GM21447 (cell line): ENCODE measurements around the gene CTSS.
"Not testable (repeated sequence)": the region's sequence is repeated elsewhere in the genome, so short reads cannot be mapped to it uniquely, and the experiment has no call there.

Source experiments
- ATAC-seq: cut with Tn5 transposase; IDR thresholded peaks from one replicate; pipeline ENCODE4 v1.9.1; 2021; ENCODE audit not compliant: unreplicated experiment

The CTSS gene

DNA sequence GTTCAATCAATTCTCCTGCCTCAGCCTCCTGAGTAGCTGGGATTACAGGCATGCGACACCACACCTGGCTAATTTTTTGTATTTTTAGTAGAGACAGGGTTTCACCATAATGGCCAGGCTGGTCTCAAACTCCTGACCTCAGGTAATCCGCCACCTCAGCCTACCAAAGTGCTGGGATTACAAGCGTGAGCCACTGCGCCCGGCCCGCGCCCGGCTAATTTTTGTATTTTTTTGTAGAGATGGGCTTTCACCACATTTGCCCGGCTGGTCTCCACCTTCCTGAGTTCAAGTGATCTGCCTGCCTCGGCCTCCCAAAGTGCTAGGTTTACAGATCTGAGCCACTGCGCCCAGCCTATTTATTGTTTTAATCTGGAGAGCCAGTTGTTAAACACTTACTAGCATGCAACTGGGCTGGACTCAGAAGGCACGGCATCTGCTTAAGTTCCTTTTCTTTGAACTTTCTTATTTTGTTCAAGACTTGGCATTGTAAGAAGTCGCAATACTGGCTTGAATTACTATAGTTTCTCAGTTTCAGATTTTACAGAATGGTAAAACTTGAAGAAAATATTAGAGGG, 10.4 kb upstream of the CTSS start:
- not testable (repeated sequence) for ATAC-seq

DNA sequence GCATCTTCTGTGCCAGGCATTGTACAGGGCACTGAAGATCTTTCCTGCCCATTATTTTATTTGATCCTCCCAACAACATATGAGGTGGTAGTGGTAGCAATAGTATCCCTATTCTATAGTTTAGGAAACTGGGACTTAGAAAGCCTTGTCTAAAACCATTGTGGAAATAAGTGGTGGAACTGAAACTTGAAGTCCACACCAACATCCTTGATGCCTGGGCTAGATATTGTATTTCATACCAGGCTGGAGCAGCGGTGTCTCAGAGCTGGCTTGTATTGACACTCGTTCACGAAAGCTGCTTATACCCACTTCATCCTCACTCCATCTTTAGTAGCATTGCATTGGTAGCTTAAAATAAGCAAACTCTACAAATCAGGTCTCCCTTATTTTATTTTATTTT, 9.7 kb upstream of the CTSS start:
- ATAC-seq: no peak

DNA sequence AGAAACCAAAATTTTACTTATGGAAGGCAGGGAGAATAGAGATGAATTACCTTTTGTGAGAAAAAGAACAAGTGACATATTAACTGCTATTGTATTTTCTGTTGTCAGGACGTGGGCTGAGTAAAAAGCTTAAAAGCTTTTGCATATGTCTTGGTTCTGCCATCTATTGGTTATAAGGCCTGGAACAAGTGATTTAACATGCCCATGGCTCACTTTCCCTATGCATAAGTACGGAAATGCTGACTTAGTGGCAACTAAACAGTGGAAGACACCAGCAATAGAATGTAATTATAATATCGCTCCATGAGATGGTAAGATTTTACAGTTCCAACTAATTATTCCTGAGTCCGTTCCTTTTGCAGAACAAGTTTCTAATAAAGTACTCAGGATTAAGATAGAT, 6.7 kb upstream of the CTSS start:
- no peak for ATAC-seq

DNA sequence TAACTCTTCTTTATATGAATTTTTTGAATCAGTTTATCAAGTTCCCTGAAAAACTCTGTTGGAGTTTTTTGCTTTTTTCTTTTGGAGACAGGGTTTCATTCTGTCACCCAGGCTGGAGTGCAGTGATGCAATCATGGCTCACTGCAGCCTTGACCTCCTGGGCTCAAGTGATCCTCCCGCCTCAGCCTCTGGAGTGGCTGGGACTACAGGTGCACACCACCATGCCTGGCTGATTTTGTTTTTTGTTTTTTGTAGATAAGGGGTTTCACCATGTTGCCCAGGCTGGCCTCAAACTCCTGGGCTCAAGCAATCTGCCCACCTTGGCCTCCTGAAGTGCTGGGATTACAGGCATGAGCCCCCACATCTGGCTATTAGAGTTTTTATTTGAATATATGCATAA, 2.1 kb upstream of the CTSS start:
- ATAC-seq: not testable (repeated sequence)

DNA sequence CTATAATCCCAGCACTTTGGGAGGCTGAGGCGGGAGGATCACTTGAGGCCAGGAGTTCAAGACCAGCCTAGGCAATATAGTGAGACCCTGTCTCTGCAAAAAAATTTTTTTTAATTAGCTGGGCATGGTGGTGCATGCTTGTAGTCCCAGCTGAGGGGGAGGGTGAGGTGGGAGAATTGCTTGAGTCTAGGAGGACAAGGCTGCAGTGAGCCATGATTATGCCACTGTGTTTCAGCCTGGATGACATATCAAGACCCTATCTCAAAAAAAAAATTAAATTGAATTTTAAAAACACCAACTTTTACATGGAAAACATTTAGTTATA, 361 bp upstream of the CTSS start:
- not testable (repeated sequence) for ATAC-seq

DNA sequence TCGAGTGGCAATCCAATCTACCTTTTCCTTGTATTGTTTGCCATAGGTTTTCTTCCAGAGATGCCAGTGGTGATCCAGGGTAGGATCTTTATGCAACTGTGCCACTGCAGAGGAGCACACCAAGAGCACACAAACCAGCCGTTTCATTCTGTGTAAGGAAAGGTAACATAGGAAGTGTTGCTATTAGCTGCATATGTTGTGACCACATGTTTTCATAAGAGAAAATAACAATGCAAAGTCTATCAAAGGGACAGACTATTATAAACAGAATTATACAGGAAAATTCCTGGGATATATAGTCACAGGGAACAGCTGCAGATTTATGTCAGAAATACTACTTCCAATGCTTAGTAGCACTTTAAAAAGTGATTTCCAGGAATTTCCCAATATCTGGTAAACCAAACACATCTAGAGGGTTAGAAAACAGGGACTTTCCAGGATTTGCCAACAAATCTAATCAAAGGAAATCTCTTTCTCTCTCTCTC, 919 bp downstream of the CTSS start:
- no peak for ATAC-seq

DNA sequence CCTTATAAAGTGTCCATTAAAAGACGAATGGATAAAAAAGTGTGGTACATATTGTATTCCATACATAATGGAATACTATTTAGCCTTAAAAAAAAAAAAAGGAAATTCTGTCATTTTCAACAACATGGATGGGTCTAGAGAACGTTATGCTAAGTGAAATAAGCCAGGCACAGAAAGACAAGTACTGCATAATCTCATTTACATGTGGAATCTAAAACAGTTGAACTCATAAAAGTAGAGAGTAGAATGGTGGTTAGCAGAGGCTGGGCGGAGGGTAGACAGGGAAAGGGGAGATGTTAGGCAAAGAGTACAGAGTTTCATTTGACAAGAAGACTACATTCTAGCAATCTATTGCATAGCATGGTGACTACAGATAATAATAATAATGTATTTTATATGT, 2.6 kb downstream of the CTSS start:
- no peak for ATAC-seq

DNA sequence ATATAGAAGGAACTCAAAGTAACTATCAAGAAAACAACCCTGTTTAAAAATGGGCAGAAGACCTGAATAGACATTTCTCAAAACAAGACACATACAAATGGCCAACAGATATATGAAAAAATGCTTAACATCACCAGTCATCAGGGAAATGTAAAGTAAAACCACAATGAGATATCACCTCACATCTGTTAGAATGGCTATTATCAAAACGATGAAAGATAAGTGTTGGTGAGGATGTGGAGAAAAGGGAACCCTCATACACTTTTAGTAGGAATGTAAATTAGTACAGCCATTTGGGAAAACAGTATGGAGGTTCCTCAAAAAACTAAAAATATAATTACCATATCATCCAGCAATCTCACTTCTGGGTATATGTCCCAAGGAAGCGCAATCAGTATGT, 3.0 kb downstream of the CTSS start:
- no peak for ATAC-seq

DNA sequence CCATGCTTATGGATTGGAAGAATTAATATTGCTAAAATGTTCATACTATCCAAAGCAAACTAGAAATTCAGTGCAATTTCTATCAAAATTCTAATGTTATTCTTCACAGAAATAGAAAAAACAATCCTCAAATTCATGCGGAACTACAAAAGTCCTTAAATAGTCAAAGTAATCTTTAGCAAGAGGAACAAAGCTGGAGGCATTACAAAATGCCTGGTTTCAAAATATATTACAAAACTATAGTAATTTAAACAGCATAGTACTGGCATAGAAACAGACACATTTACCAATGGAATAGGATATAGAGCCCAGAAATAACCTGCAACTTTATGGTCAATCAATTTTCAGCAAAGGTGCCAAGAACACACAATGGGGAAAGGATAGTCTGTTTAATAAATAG, 3.8 kb downstream of the CTSS start:
- ATAC-seq: no peak

DNA sequence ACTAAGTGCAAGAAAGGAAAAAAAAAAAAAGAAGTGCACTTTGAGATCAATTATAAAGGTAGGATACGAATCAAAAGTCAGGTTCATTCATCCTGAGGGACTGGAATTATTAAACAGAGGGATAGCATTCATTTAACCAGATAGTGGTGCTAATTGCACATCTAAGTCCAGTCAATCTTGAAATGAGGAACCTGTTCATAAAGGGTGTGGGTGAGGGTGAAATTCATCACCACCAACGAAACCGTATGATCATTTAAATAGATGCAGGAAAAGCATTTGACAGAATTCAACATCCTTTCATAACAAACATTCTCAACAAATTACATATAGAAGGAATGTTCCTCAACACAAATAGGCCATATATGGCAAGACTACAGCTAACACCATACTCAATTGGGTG, 5.6 kb downstream of the CTSS start:
- no peak for ATAC-seq

DNA sequence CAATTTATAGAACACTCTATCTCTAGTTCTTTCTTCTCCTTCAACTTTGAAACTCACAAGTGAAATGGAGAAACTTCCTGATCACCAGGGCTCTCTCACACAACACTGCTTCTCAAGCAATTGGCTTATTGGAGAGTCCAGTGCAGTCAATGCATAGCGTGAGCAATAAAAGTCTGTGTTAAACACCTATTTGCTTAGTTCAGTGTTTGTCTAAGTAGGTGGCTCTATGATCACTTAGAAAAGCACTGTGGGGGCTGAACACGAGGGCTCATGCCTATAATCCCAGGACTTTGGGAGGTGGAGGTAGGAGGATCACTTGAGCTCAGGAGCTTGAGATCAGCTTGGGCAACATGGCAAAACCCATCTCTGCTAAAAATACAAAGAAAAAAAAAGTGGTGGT, 12.2 kb downstream of the CTSS start:
- ATAC-seq: no peak

DNA sequence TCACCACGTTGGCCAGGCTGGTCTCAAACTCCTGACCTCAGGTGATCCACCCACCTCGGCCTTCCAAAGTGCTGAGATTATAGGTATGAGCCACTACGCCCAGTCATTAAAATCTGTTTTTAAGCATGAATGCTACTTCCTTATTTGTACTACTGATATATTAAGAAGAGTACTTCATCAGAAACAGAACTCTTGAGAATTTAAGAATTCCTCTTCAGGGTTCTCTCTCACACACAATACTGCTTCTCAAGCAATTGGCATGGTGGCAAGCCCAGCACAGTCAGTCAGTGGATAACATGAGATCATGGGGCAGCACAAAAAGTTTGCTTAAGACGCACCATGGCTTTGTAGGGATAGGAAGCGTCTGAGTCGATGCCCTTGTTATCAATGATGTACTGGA, 14.1 kb downstream of the CTSS start:
- ATAC-seq: no peak

DNA sequence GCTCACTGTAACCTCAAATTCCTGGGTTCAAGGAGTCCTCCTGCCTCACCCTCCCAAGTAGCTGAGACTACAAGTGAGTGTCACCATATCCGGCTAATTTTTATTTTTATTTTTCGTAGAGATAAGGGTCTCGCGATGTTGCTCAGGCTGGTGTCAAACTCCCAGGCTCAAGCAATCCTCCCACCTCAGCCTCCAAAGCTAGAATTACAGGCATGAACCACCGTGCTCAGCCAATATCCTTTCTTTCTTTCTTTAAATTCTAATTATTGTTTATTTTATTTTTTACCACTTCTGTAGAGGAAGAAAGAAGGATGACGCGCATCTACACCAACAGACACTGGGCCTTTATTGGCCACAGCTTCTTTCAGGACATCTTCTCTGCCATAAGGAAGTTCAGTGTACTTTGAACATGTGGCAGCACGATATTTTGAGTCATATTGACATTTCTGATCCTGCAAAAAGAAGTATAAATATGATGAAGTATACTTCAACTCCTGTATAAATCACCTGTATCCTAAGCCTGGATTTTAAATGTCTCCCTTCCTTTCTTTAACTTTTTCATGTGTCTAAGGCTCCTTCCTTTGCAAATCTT, 15.8 kb downstream of the CTSS start:
- no peak for ATAC-seq

DNA sequence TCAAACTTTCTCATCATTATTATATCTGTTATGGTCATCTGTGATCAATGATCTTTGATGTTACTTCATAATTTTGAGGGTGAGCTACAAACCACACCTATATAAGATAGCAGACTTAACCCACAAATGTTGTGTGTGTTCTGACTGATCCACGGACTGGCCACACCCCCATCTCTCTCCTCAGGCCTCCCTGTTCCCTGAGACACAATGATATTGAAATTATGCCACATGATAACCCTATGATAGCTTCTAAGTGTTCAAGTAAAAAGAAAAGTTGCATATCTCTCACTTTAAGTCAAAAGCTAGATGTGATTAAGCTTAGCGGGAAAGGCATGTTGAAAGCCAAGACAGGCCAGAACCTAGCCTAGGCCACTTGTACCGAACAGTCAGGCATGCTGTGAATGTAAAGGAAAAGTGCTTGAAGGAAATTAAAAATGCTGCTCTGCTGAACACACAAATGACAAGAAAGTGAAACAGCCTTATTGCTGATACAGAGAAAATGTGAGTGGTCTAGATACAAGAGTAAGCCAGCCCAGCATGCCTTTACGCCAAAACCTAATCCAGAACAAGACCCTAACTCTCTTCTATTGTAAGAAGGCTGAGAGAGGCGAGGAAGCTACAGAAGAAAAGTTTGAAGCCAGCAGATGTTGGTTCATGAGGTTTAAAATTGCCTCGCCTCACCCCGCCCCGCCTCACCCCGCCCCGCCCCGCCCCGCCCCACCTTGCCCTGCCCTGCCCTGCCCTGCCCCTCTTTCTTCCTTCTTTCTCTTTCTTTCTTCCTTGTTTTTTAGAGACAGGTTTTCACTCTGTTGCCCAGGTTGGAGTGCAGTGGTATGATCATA, 16.5 kb downstream of the CTSS start:
- ATAC-seq: no peak

DNA sequence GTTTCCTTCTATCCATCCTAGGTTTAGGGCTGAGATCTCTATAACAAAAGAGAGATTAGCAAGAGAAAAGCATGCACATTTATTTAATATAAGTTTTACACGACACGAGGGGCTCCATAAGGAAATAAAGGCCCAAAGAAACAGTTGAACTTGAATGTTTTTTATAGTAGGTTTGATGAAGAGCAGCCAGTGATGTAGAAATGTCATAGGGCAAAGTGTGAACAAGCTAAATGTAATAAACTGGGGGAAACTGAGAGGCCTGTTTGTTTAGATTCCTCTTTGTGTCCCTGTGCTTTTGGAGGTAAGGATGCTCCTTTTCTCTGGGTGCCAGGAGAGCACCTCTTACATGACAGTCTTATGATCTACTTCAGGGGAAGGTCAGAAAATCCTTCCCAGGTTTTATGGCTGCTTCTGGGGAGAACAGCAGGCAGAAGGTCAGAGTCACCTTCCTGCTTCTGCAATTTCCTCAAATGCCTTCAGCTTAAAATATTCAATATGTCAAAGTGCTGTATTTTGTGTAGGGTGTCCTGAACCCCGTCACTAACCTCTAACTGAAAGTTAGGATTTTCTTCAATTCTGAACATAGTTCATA, 35.4 kb downstream of the CTSS start:
- ATAC-seq: no peak

DNA sequence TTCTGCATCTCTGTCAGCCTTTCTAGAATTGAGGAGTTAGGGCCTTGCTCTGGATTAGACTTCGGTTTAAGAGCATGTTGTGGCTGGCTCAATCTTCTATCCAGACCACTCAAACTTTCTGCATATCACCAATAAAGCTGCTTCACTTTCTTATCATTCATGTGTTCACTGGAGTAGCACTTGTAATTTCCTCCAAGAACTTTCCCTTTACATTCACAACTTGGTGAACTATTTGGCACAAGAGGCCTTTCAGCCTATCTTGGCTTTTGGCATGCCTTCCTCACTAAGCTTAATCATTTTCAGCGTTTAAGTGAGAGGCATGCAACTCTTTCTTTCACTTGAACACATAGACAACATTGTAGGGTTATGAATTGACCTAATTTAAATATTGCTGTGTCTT, 41.2 kb downstream of the CTSS start:
- ATAC-seq: no peak

DNA sequence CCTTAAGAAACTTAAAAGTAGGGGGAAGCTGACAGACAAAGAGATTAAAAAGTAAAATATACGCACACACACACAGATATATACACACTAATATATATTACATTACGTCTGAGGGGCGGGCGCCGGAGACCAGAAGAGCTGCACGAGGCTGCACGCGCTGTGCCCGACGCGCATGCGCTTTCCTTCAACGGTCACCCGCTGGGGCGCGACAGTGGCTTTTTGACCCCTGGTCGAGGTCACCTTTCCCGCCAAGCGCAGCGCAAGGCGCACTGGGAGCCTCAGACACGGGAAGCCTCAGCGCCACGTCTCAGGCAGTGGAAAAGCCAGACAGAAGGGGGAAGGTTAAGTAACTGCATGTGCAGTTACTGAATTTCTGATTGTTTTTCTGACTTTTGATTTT, 44.9 kb downstream of the CTSS start, which contains the start of gene HORMAD1:
TSS of gene HORMAD1 (minus strand) at position 193 of the 400 bp plus-strand sequence. CDS start 1,390 bp downstream, outside the sequence.
- no peak for ATAC-seq

DNA sequence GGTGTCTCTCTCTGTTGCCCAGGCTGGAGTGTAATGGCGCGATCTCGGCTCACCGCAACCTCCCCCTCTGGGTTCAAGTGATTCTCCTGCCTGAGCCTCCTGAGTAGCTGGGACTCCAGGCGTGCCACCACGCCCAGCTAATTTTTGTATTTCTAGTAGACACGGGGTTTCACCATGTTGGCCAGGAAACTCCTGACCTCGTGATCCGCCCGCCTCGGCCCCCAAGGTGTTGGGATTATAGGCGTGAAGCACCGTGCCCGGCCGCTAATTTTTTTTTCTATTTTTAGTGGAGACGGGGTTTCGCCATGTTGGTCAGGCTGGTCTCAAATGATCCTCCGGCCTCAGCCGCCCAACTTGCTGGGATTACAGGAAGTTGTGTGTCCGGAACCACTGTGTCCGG, 45.5 kb downstream of the CTSS start:
- no peak for ATAC-seq

DNA sequence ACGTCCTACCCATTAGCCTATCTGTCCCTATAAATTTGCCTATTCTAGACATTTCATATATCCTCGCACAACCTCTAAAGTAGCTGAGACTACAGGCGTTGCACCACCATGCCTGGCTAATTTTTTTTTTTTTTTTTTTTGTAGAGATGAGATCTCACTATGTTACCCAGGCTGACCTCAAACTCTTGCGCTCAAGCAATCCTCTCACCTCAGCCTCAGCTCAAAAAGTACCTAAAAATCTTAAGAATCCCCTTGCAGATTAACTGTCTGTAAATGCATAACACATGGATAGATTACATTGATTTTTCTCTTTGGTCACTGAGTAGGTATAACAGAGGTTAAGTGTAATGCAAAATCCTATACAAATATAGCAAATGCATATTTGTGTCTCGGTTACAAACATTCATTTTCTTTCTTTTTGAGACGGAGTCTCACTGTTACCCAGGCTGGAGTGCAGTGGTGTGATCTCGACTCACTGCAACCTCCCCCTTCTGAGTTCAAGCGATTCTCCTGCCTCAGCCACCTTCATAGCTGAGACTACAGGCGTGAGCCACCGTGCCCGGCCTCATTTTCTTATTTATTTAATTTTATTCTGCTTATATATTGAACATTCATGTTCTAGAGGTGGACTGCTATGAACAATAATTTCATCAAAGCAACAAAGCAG, 47.2 kb downstream of the CTSS start:
- no peak for ATAC-seq

DNA sequence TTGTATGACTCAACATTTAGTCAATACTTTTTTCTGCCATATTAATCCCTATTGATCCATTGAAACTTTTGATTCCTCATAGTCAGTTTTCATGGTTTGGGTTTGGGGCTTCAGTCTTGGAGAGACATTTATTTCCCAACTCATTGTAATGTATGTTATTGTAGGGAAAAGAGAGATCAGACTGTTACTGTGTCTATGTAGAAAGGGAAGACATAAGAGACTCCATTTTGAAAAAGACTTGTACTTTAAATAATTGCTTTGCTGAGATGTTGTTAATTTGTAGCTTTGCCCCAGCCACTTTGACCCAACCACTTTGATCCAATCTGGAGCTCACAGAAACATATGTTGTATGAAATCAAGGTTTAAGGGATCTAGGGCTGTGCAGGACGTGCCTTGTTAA, 56.5 kb downstream of the CTSS start:
- not testable (repeated sequence) for ATAC-seq

DNA sequence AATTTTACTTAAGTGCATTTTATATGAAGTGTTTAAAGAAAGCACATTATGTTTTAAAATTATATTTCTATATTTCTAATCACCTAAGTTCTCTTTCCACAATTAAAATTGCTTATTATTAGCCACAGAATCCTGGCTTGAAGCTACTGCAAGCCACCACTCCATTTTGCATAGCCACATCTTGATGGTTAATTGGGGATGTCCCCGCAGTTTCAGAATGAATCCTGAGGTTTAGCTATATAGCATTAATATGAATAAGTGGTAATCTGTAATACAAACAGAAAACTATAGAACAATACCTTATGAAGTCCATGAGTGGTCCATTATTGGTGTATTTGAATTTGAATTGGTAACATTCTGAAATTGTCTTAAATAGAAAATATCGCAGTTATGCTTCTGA, 57.0 kb downstream of the CTSS start:
- peak; percentile 81 for ATAC-seq
